Osteoblast (primary cell): ENCODE data around the gene KRT27. TPM values are rescaled to one million over a fixed set of nuclear protein-coding genes. Genes with fewer than 3 reads are reported as not detected.
A peak's percentile ranks its signal among the peaks of the same experiment; 100 is the strongest.

Experiments
- DNase-seq: peaks from one replicate; pipeline ENCODE4 v3.0.0; 2011; ENCODE audit warnings: low spot score, mixed read lengths; ENCODE audit not compliant: insufficient read length; ENCODE audit errors: missing footprints
- H2AFZ ChIP-seq: 2 replicates; pipeline ENCODE4 v1.6.0; 2011; ENCODE audit warnings: mild to moderate bottlenecking, low read length
- H3K27ac ChIP-seq: 2 replicates; pipeline ENCODE4 v1.5.1; 2011; ENCODE audit warnings: mild to moderate bottlenecking, low read depth, low read length, moderate library complexity
- H3K27me3 ChIP-seq: 2 replicates; pipeline ENCODE4 v1.6.0; 2012; ENCODE audit warnings: mild to moderate bottlenecking, control low read depth, inconsistent platforms, low read length, moderate library complexity; ENCODE audit not compliant: insufficient read depth
- H3K36me3 ChIP-seq: 2 replicates; pipeline ENCODE4 v1.5.1; 2011; ENCODE audit warnings: mild to moderate bottlenecking, low read length, control low read depth, moderate library complexity; ENCODE audit not compliant: insufficient read depth
- H3K4me1 ChIP-seq: 2 replicates; pipeline ENCODE4 v1.5.1; 2011; ENCODE audit warnings: mild to moderate bottlenecking, low read length, control low read depth, moderate library complexity; ENCODE audit not compliant: insufficient read depth
- H3K4me2 ChIP-seq: 2 replicates; pipeline ENCODE4 v1.6.0; 2011; ENCODE audit warnings: mild to moderate bottlenecking, low read length; ENCODE audit not compliant: insufficient read depth
- H3K4me3 ChIP-seq: fragments of 200-600 bp; sonication (generic); 3 replicates; pipeline ENCODE4 v1.5.1; 2012; ENCODE audit warnings: mild to moderate bottlenecking, low read length, inconsistent platforms; ENCODE audit not compliant: insufficient read depth
- H3K79me2 ChIP-seq: 2 replicates; pipeline ENCODE4 v1.6.0; 2012; ENCODE audit warnings: mild to moderate bottlenecking, low read length, control low read depth, inconsistent platforms; ENCODE audit not compliant: insufficient read depth
- H3K9me3 ChIP-seq: 2 replicates; pipeline ENCODE4 v1.5.1; 2011; ENCODE audit warnings: low read depth, low read length, control low read depth
- H4K20me1 ChIP-seq: 2 replicates; pipeline ENCODE4 v1.6.0; 2012; ENCODE audit warnings: mild to moderate bottlenecking, low read length, control low read depth; ENCODE audit not compliant: insufficient read depth
- total RNA-seq: library from RNA; depleted of rRNA; stranded (reverse); fragments of >200 nt; gene quantifications from 2 replicates; pipeline ENCODE4 v1.2.3, GENCODE V29; 2012
- TF ChIP-seq, protein P1 (sequence below): IDR thresholded peaks from 2 replicates; pipeline ENCODE4 v1.5.1; 2011; ENCODE audit warnings: mild to moderate bottlenecking, low read depth, low read length, moderate library complexity; ENCODE audit errors: extremely low read depth

Gene KRT27
- total RNA-seq, 1 donor = not detected

DNA sequence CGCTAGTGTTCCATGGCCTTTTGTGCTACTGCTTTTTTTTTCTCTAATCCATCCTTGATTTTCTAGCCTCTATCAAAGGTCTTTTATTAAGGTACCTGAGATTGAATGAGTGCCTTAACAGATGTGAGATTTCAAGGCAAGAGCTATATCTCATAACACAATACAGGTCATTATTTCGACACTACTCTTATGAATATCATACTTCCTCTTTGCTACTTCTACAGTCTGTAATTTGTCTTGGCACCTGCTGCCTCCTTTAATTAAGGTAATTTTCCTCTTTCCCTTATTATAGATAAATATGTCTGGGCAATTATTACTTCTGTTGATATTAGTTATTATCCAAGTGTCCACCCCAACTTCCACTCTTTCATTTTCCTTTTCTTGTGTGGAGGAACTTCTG is 12.1 kb upstream of the KRT27 start:
- Histone ChIP-seq H4K20me1 (no peaks in the 10 kb centered on the region), H2AFZ (no peak overlapping the region), H3K79me2 (no peaks in the 10 kb centered on the region), H3K27me3 (peaks cover 47% of the 10 kb centered on the region), H3K36me3 (no peaks in the 10 kb centered on the region), H3K4me3 (no peak overlapping the region), H3K27ac (no peak overlapping the region), H3K4me2 (no peak overlapping the region), H3K4me1 (no peaks in the 10 kb centered on the region), H3K9me3 (no peaks in the 10 kb centered on the region)
- TF ChIP-seq, protein P1, sequence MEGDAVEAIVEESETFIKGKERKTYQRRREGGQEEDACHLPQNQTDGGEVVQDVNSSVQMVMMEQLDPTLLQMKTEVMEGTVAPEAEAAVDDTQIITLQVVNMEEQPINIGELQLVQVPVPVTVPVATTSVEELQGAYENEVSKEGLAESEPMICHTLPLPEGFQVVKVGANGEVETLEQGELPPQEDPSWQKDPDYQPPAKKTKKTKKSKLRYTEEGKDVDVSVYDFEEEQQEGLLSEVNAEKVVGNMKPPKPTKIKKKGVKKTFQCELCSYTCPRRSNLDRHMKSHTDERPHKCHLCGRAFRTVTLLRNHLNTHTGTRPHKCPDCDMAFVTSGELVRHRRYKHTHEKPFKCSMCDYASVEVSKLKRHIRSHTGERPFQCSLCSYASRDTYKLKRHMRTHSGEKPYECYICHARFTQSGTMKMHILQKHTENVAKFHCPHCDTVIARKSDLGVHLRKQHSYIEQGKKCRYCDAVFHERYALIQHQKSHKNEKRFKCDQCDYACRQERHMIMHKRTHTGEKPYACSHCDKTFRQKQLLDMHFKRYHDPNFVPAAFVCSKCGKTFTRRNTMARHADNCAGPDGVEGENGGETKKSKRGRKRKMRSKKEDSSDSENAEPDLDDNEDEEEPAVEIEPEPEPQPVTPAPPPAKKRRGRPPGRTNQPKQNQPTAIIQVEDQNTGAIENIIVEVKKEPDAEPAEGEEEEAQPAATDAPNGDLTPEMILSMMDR = no peak
- DNase-seq = no peak

DNA sequence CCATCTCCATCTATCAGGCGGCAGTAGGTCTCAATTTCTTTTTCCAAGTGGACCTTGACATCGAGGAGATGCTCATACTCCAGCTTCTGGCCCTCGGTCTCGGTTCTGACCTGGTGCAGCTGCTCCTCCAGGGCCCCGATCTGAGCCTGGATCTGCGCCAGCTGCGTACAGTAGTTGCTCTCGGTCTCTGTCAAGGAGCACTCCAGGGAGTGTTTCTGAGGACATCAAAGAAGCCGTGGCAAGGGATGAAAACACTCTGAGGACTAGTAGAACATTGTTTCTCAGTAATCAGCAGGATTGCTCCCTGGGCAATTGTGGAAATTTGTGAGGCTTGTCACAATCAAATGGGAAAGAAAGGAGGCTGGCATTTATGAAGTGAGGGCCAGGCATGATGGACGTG is 11.5 kb upstream of the KRT27 start:
- Histone ChIP-seq H3K27ac (no peak overlapping the region), H3K79me2 (no peaks in the 10 kb centered on the region), H4K20me1 (no peaks in the 10 kb centered on the region), H3K4me1 (no peaks in the 10 kb centered on the region), H3K4me2 (no peak overlapping the region), H3K4me3 (no peak overlapping the region), H3K36me3 (no peaks in the 10 kb centered on the region), H3K27me3 (peaks cover 44% of the 10 kb centered on the region), H2AFZ (no peak overlapping the region), H3K9me3 (no peaks in the 10 kb centered on the region)
- DNase-seq = no peak
- TF ChIP-seq, protein P1 = no peak

DNA sequence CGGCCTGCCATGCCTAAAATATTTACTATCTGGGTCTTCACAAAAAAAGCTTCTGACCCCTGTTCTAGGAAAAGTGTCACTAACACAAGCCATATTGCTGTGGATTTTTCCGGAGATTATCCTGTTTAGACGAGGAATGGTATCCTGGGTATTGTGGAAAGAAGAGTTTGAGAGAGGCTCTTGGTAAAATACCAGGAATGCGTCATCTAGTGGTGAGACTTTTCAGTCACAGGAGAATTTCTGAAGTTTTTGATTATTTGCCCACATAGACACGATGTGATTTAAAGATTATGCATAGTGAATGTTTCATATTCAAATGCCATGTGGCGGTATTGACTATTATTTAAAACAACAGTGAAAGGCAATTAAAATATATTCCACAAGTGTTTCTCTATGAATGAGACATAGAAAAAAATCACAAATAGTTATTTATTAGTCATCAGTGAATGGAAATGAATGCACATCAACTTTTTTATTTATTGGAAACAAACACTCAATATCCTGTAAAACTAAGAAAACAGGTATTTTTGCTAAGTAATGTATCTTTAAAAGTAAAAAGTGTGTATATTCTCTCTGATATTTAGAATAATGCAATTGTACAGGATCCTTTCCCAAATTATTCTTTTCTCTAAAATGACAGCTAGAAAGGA is 9.6 kb upstream of the KRT27 start:
- Histone ChIP-seq H3K4me1 (no peaks in the 10 kb centered on the region), H3K27ac (no peak overlapping the region), H3K36me3 (no peaks in the 10 kb centered on the region), H3K79me2 (no peaks in the 10 kb centered on the region), H3K4me2 (peak overlapping the region; percentile 21), H3K4me3 (no peak overlapping the region), H3K9me3 (no peaks in the 10 kb centered on the region), H3K27me3 (peaks cover 32% of the 10 kb centered on the region), H2AFZ (peak overlapping the region; percentile 44), H4K20me1 (no peaks in the 10 kb centered on the region)
- TF ChIP-seq, protein P1 = peak; percentile 81
- no peak for DNase-seq

DNA sequence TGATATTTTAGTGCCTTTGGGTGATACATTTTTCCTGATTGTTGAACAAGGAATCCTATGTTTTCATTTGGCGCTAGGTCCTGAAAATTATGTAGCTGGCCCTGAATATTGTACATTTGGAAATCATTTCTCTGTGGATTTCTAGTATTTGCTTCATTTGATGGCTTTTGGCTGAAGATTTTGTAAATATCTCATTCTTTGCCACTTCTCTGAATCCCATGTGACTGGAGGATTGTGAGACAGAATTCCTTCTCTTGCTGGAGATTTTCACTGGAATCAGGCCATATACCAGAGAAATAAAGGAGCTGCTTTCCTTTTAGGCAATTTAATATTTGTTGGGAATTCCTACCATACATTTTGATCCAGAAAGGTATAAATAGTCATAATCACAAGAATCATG is 8.8 kb upstream of the KRT27 start:
- DNase-seq = no peak
- Histone ChIP-seq H3K79me2 (no peaks in the 10 kb centered on the region), H3K27me3 (peaks cover 25% of the 10 kb centered on the region), H3K9me3 (no peaks in the 10 kb centered on the region), H3K4me2 (peak overlapping the region; percentile 21), H4K20me1 (no peaks in the 10 kb centered on the region), H3K4me3 (no peak overlapping the region), H2AFZ (no peak overlapping the region), H3K4me1 (no peaks in the 10 kb centered on the region), H3K27ac (no peak overlapping the region), H3K36me3 (no peaks in the 10 kb centered on the region)
- TF ChIP-seq, protein P1 = no peak
